GM21723 (cell line): ENCODE measurements around the gene ZFPM1.

Experiments
- ATAC-seq: cut with Tn5 transposase; IDR thresholded peaks from one replicate; pipeline ENCODE4 v1.9.1; 2021; ENCODE audit warnings: mild to moderate bottlenecking, moderate library complexity; ENCODE audit not compliant: unreplicated experiment

ZFPM1 gene

GRCh38 chr16:88495268-88495772 is 42.2 kb downstream of the ZFPM1 start:
- no peak for ATAC-seq

- no peak for ATAC-seq
These were observed 44.7 kb downstream of the ZFPM1 start for GRCh38 chr16:88497561-88498462.

GRCh38 chr16:88498576-88499208 is 45.6 kb downstream of the ZFPM1 start:
- no peak for ATAC-seq

GRCh38 chr16:88499292-88499691 is 46.2 kb downstream of the ZFPM1 start:
- no peak for ATAC-seq

GRCh38 chr16:88499836-88500251 is 46.8 kb downstream of the ZFPM1 start:
- no peak for ATAC-seq

GRCh38 chr16:88500255-88500661 is 47.2 kb downstream of the ZFPM1 start:
- ATAC-seq, result no peak

- no peak for ATAC-seq
These were observed 49.3 kb downstream of the ZFPM1 start for GRCh38 chr16:88502371-88502770.

- no peak for ATAC-seq
These were observed 49.7 kb downstream of the ZFPM1 start for GRCh38 chr16:88502776-88503280.

- no peak for ATAC-seq
These were observed 50.3 kb downstream of the ZFPM1 start for GRCh38 chr16:88503374-88503770.

GRCh38 chr16:88503771-88504488 is 50.9 kb downstream of the ZFPM1 start:
- ATAC-seq, result no peak

GRCh38 chr16:88504489-88505404 is 51.7 kb downstream of the ZFPM1 start:
- ATAC-seq, result no peak

GRCh38 chr16:88505405-88506082 is 52.5 kb downstream of the ZFPM1 start:
- ATAC-seq, result no peak

GRCh38 chr16:88506723-88507122 is 53.6 kb downstream of the ZFPM1 start:
- no peak for ATAC-seq

GRCh38 chr16:88507231-88507743 is 54.2 kb downstream of the ZFPM1 start:
- no peak for ATAC-seq

- ATAC-seq, result no peak
These were observed 55.3 kb downstream of the ZFPM1 start for GRCh38 chr16:88508376-88508867.

- no peak for ATAC-seq
These were observed 56.0 kb downstream of the ZFPM1 start for GRCh38 chr16:88508868-88509748.

GRCh38 chr16:88509749-88510069 is 56.6 kb downstream of the ZFPM1 start:
- ATAC-seq, result no peak
